Neural progenitor cell (in vitro differentiated cells): ENCODE measurements around the gene RNF212B.

Experiments
- EZH2phosphoT487 ChIP-seq: fragments of 200-600 bp; sonication (generic); IDR thresholded peaks from 2 replicates; pipeline ENCODE4 v1.6.1; 2017; ENCODE audit warnings: antibody characterized with exemption
- TF ChIP-seq, protein P1 (sequence below): fragments of 200-600 bp; sonication (generic); IDR thresholded peaks from 2 replicates; pipeline ENCODE4 v1.5.1; 2017; ENCODE audit warnings: antibody characterized with exemption, mild to moderate bottlenecking

DNA sequence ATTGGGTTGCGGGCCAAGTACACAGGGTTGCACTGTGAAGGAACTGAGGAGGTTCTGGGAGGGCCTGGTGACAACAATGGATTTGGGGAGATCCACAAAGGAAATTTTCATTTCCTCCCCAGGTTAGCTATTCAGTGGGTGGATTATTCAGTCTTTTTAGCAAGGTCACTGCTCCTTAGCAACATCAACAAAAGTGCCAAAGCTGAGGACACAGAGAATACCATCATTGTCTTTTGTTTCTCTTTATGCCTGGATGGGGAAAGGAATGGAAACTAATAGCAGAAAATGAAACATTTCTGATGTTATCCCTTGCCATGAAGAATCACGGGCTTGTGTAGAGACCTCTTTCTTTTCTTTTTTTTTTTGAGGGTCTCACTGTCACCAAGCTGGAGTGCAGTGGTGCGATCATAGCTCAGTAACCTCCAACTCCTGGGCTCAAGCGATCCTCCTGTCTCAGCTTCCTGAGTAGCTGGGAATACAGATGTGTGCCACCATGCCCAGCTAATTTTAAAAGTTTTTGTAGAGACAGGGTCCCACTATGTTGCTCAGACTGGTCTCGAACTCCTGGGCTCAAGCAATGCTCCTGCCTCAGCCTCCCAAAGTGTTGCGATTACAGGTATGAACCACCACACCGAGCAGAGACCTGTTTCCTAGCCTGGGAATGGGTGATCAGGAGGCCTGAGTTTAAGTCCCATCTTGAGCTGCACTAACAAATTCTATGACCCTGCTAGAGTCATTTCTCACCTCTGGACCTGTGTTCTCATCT lies 58.5 kb downstream of the RNF212B start:
- TF ChIP-seq, protein P1, sequence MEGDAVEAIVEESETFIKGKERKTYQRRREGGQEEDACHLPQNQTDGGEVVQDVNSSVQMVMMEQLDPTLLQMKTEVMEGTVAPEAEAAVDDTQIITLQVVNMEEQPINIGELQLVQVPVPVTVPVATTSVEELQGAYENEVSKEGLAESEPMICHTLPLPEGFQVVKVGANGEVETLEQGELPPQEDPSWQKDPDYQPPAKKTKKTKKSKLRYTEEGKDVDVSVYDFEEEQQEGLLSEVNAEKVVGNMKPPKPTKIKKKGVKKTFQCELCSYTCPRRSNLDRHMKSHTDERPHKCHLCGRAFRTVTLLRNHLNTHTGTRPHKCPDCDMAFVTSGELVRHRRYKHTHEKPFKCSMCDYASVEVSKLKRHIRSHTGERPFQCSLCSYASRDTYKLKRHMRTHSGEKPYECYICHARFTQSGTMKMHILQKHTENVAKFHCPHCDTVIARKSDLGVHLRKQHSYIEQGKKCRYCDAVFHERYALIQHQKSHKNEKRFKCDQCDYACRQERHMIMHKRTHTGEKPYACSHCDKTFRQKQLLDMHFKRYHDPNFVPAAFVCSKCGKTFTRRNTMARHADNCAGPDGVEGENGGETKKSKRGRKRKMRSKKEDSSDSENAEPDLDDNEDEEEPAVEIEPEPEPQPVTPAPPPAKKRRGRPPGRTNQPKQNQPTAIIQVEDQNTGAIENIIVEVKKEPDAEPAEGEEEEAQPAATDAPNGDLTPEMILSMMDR = no peak
- TF ChIP-seq EZH2phosphoT487 = no peak
